IPS DF 4.7 (cell line): ENCODE measurements around the gene CFAP61.

Source experiments
- DNase-seq: peaks from one replicate; pipeline ENCODE4 v3.0.0-alpha.2; 2013; ENCODE audit warnings: low spot score; ENCODE audit errors: extremely low read depth

The CFAP61 gene

DNA sequence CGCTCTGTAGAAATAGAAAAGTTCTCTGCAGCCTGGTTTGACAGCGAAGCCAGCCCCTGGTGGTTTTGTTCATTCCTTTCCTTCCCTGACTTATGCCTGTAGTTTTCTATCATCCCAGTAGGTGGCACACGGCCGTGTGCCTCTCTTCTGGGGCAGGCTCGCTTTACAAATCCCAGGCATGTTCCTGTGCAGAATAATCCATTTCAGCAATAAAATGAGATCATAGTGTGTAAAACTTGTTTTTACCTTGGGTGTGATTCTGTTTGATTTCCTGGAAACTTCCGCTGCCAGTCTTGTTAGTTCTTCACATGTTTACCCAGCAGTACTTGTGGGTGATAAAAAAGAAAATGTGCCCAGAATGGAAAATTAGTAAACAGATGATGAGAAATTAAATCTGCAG, 308.1 kb downstream of the CFAP61 start:
- no peak for DNase-seq

DNA sequence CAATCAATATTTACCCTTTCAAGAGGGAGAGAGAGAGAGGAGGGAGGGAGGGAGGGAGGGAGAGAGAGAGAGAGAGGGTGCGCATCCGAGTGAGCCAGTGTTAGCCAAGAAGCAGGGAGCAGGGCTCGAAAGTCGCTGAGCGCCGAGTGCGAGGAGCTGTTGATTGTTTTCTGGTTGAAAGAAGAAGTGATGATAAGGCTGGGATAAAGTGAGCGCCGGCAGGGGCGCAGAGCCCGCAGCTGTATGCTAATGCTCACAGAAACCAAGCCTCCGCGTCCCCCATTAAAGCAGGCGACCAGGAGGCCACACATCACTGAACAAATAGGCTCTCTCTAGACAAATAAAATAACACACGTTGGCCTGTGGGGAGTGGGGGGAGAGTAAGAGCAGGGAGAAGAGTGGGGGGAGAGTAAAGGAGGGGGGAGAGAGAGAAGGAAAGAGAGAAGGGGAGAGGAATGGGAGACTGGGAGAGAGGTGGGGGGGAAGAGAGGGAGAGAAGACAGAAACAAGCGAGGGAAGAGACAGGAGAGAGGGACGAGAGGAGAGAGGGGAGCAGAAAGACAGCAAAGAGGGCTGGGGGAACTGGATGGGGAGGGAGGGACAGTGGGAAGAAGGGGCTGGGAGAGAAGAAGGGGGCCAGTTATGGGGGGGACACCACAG, 310.6 kb downstream of the CFAP61 start:
- DNase-seq: no peak

DNA sequence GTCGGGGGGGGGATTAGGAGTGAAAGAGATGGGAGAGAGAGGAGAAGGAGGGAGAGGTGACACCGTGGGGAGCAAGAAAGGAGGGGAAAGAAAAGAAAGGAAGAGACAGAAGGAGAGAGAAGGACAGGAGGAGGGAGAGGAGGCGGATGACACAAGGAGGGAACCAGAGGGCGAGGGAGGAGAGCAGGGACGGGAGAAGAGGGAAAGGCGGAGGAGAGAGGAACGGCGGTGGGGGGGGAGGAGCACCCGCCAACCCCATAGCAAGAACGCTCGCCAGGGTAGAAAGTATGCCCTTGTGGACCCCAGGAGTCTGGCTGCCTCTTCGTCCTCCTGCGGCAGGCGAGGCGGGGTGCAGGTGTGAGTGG, 311.1 kb downstream of the CFAP61 start:
- no peak for DNase-seq

- no peak for DNase-seq
Measured at GRCh38 chr20:20363799-20364592, 311.7 kb downstream of the CFAP61 start.

DNA sequence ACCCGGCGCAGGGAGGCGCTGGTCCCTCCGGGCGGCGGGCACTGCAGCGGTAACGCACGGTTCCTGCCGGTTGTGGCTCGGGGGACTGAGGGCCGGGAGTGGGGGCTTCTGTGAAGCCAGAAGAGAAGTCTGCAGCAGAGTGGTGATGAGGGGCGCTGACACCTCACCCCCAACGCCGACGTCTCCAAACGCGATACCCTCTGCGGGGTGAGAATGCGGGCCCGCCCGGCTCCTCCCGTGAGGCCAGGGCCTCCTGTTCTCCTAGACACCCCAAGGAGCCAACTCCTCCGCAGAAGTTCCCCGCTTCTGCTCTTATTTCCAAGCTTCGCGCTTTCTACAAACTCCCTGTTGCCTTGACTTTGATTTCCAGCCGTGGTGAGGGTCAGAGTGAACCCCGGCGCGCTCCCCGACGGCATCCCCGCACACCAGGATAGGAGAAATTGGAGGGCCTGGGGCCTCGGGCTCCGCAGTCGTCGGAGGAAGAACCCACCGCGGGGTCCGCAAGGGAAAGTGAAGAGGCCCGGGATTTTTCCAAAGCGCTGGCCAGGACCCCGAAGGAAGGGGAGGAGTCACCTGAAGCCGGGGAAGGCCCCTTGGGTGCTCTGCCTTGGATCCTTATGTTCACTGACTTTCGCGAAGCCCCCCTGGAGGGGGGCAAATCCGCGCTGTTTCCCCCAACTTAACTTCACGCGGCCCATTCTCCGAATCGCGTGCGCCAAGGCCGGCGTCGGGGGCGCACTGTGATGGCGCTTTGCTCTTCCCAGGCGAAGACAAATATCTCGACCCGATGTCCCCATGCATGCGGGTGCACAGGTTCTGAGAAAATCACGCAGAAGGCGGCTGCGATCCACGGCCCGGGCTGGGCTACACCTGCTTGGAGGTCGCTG, 312.5 kb downstream of the CFAP61 start:
- no peak for DNase-seq

- no peak for DNase-seq
Measured at GRCh38 chr20:20365480-20366161, 313.3 kb downstream of the CFAP61 start.

DNA sequence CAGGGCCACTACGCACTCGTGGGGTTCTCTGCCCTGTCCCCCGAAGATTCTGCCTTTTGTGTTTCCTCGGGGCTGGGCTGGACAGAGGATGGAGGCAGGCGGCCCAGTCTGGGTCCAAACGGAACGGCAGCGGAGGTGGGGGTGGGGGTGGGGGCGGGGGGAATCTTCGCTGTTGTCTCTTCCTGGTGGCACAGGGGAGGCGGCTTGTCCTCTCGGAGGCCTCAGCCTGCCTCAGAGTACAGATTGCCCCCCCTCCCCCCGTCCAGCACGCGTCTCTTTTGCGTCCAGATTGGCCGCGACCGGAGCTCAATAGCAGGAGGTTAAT, 314.2 kb downstream of the CFAP61 start:
- DNase-seq: no peak

DNA sequence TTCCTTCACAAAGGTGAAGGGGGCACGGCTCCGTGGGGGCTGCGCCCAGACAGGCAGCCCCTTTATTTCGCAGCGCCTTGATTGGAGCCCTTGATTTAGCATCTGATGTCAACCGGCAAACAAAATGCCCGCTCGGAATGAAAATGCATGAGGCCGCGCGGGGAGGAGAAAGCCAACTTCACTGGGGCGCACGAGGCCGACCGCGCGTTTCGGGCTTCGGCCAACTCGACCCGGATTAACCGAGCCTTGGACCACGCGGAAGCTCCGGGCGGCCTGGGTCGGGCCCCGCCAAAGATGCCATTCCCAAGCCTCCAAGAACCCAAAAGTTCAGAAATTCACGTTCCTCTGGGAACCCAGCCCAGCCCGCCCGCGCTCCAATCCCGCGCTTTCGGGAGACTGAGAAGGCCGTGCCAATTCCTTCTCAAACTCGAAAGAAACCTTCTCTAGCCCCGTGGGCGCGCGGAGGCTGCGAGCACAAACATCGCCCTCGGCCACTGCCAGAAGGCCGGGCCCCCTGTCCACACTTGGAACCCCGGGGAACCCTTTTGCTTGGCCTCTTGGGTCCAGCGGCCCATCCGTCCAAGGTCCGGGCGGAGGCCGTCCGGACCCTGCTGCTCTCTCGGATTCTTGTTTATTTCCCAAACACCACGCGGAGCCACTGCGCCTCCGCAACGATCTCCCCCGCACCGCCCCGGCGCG, 314.7 kb downstream of the CFAP61 start:
- no peak for DNase-seq

GRCh38 chr20:20367575-20368417, 315.5 kb downstream of the CFAP61 start, which contains the start of gene INSM1:
TSS of gene INSM1 (plus strand) at chr20:20368104. CDS start at chr20:20368268, 164 bp downstream.
- DNase-seq: no peak

DNA sequence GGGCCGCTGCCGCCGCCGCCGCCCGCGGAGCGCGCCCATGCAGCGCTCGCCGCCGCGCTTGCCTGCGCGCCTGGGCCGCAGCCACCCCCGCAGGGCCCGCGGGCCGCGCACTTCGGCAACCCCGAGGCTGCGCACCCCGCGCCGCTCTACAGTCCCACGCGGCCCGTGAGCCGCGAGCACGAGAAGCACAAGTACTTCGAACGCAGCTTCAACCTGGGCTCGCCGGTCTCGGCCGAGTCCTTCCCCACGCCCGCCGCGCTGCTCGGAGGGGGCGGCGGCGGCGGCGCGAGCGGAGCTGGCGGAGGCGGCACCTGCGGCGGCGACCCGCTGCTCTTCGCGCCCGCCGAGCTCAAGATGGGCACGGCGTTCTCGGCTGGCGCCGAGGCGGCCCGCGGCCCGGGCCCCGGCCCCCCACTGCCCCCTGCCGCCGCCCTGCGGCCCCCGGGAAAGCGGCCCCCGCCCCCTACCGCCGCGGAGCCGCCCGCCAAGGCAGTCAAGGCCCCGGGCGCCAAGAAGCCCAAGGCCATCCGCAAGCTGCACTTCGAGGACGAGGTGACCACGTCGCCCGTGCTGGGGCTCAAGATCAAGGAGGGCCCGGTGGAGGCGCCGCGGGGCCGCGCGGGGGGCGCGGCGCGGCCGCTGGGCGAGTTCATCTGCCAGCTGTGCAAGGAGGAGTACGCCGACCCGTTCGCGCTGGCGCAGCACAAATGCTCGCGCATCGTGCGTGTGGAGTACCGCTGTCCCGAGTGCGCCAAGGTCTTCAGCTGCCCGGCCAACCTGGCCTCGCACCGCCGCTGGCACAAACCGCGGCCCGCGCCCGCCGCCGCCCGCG, 316.3 kb downstream of the CFAP61 start:
- no peak for DNase-seq

DNA sequence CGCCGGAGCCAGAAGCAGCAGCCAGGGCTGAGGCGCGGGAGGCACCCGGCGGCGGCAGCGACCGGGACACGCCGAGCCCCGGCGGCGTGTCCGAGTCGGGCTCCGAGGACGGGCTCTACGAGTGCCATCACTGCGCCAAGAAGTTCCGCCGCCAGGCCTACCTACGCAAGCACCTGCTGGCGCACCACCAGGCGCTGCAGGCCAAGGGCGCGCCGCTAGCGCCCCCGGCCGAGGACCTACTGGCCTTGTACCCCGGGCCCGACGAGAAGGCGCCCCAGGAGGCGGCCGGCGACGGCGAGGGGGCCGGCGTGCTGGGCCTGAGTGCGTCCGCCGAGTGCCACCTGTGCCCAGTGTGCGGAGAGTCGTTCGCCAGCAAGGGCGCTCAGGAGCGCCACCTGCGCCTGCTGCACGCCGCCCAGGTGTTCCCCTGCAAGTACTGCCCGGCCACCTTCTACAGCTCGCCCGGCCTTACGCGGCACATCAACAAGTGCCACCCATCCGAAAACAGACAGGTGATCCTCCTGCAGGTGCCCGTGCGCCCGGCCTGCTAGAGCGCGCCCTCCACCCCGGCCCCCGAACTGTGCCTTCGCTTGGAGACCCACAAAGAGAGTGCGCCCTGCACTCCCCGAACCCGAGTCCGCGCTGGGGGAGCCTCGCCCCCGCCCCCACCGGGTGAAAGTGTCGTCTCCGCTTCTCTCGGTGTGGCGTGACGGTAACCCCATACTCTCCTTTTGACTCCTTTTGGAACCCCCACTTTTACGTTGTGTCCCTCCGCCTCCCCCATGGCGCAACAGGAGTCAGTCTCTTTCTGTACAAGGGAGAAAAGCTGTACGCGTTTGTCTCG, 317.1 kb downstream of the CFAP61 start:
- no peak for DNase-seq

GRCh38 chr20:20370094-20370575, 317.8 kb downstream of the CFAP61 start:
- DNase-seq: no peak

DNA sequence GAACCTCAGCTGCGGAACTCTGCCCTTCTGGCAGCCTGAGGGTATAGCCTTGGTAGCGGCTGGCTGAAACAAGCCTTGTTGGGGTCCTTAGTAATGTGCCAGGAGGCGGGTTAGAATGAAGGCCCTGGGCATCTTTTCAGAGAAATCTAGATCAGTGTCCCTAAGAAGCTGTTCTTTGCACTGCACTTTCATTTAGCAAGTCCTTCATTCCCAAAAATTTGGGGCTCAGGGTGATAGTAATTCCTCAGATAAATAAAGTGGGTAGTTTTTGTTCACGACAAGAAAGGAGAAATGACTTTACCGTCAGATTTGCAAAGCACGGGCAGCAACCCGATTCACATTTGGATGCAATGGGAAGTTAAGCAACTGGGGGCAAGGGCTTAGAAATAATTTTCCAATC, 318.8 kb downstream of the CFAP61 start:
- DNase-seq: no peak

- DNase-seq: no peak
Measured at GRCh38 chr20:20371681-20372080, 319.3 kb downstream of the CFAP61 start.

- no peak for DNase-seq
Measured at GRCh38 chr20:20373091-20373571, 320.8 kb downstream of the CFAP61 start.

DNA sequence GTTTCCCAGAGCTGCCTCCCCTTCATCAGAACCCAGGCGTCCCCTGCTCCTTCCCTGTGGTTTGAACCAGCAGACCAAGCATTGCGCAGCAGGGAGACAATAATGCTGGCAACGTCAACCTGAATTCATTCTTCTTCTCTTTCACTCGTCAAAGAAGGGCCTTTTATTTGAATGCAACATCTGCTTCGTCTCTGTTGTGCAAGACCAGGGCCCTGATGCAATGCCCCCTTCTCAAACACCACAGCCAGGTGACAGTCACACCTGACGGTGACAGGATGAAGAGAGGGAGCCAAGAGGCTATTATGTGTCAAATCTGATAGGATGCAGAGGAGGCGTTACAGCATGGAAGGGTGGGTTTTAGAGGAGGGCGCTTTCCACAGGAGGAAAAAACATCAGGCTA, 323.5 kb downstream of the CFAP61 start:
- DNase-seq: no peak

DNA sequence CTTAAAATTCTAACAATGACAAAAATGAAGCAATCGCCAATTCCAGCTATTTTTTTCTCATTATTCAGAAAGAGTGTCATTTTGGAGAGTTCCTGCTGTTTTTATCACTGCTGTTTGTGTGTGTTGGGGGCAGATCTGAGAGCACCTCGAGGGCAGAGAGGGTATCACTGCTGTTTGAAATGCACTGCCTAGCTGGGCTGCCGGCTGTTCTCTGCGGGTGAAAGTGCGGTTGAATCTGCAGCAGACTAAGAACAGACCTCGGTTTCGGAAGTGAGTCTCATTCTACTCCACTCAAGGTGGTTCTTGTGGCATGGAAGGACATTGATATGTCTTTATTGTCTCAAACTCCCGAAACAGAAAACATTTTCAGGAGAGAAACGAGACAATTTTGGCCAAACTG, 333.9 kb downstream of the CFAP61 start:
- DNase-seq: no peak

- DNase-seq: no peak
Measured at GRCh38 chr20:20390393-20390792, 338.1 kb downstream of the CFAP61 start.
